Measurements from ENCODE around the gene STATH.
"Not testable (repeated sequence)": the region's sequence is repeated elsewhere in the genome, so short reads cannot be mapped to it uniquely, and the experiment has no call there.

STATH gene

DNA sequence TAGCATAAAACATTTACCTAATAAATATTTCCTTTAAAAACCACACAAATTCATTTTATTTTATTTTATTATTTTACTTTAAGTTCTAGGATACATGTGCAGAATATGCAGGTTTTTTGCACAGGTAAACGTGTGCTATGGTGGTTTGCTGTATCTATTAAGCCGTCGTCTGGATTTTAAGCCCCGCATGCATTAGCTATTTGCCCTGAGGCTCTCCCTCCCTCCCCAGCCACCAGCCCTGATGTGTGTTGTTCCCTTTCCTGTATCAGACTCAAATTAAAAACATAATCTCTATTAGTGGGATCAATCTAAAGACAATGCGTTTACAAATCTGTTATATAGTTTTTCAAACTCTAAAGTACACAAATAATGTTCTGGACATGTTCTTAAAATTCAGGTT lies 31.2 kb downstream of the STATH start:
- no peak for TF ChIP-seq GATA2 (IDR thresholded peaks at IDR 0.05; ENCODE audit: low read depth, low read length)
- TF ChIP-seq GATA3 (IDR thresholded peaks at IDR 0.05; ENCODE audit: low read depth, low read length) = no peak

DNA sequence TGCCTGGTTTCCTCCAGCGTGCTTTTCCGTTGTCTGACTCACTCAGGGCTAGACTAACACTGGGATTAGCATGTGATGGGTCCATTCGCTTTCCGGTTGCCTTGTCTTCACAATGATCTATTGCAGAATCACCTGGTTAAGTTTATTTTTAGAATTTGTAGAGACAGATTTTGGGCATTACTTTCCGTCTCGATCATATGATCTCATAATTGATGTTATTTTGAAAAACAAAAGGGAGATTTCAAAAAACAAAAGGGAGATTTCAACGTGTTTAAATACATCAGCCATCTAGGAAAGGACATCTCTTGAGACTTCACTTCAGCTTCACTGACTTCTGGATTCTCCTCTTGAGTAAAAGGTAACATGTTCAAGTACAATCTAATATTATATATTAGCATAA lies 32.4 kb downstream of the STATH start, which contains the start of gene HTN3:
HTN3 (plus strand) TSS at position 301 of the 400 bp plus-strand sequence. CDS start 2,282 bp downstream, outside the sequence.
- TF ChIP-seq GATA3, GATA2 (IDR thresholded peaks at IDR 0.05; ENCODE audit: low read depth, low read length): not testable (repeated sequence)

DNA sequence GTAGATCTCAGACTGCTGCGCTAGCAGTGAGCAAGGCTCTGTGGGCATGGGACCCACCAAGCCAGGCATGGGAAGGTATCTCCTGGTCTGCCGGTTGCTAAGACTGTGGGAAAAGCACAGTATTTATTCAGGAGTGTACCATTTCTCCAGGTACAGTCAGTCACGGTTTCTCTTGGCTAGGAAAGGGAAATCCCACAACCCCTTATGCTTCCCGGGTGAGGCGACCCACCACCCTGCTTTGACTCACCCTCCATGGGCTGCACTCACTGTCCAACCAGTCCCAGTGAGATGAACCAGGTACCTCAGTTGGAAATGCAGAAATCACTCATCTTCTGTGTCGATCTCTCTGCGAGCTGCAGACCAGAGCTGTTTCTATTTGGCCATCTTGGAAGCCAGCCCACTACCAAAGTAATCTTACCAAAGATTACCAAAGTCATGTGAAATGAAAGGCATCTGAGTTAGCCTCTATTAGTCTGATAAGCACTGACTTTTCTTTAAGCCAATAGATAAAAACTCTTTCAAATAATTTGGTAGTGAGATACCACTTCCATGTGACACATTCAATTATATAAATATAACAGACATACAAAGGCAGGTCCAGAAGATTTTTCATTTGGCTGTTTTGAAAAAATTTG lies 46.0 kb downstream of the STATH start:
- TF ChIP-seq GATA3 (IDR thresholded peaks at IDR 0.05; ENCODE audit: low read depth, low read length) = no peak

DNA sequence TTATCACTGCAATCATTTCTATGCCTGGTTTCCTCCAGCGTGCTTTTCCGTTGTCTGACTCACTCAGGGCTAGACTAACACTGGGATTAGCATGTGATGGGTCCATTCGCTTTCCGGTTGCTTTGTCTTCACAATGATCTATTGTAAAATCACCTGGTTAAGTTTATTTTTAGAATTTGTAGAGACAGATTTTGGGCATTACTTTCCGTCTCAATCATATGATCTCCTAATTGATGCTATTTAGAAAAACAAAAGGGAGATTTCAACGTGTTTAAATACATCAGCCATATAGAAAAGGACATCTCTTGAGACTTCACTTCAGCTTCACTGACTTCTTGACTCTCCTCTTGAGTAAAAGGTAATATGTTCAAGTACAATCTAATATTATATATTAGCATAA lies 54.4 kb downstream of the STATH start, which contains the start of gene HTN1:
HTN1 (plus strand) TSS at position 301 of the 400 bp plus-strand sequence. CDS start 2,639 bp downstream, outside the sequence.
- not testable (repeated sequence) for TF ChIP-seq GATA2, GATA3 (IDR thresholded peaks at IDR 0.05; ENCODE audit: low read depth, low read length)
